ENCODE data around the gene LAMA2.

The LAMA2 gene

DNA sequence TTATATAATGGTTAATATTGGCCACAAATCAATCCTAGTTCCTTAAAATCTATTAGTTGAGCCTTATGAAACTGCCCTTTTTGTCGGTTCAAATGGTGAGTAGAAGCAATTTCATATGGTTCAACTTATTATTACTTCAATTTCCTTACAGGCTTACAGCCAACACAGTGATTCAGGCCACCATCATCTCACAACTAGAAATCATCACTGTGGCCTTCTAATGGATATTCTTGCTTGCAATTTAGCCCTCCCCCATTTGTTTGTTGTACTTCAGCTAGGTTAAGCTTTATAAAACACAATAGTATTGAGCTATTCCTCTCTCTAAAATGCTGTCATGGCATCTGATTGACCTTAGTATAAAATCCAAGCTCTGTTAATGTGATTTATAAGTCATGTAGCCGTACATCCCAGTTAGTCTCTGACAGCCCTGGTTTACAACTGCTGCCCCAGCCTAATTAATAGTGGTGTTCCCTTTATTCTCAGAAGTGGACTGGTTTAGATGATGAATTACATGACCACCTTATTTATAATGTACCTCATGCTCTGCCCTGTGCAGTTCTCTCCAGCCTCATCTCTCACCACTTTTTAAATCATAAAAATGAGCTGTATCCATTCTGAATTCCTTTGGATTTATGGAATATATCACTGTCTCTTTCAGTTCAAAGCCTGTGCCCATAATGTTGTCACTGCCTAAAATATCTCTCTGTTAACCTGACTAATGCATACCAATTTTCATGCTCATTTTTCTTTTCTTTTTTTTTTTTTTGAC lies 36.7 kb downstream of the LAMA2 start:
- no peak for DNase-seq

DNA sequence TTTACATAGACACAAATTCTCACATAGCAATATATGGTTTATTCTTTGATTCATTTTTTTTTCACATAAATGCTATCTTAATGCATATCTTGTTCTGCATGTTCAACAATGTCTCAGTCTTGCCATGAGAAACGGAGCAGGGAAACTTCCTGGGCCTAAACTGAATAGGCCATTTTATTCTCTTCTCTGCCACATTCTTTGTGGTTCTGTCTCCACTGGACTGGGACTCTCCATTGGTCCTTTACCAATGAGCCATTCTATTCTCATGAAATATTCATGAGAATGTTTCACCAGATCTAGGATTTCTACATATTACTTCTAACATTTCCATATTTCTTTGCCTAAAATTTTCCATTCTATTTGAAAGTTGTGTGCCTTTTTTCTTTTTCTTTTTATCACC lies 42.8 kb downstream of the LAMA2 start:
- DNase-seq: no peak

DNA sequence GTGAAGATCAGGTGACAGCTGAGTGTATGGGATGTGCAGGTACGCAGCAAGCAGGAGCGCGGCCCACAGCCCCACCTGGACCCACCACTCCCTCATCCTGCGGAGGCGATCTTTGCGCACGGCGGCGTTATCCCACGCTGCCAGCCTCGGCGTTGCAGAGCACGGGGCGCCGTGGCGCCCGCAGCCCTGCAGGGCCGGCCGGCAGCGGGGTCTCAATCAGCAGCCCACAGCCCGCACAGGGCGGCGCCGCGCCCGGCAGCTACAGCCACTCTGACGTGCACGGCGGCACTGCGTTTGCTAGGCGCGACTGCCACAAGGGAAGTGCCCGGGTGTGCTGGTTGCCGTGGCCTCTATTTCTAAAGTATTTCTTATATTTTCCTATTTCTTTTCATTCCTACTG lies 46.9 kb downstream of the LAMA2 start:
- DNase-seq: no peak

DNA sequence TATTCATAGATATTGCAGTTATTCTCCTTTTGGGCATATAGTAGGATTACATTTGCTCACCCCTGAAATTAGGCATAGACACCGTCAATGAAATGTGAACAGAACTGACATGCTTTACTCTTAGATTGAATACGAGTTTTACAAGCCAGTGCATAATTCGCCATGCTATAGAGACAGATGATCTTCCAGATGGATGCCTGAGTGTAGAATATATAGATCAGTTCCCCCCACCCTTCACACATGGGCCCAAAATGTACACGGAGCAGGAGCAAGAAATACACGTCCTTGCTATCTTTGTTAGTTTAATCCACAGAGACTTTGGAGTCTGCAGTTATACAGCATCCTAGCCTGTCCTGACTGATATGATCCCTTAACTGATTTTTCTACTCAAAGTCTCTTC lies 47.4 kb downstream of the LAMA2 start:
- no peak for DNase-seq

DNA sequence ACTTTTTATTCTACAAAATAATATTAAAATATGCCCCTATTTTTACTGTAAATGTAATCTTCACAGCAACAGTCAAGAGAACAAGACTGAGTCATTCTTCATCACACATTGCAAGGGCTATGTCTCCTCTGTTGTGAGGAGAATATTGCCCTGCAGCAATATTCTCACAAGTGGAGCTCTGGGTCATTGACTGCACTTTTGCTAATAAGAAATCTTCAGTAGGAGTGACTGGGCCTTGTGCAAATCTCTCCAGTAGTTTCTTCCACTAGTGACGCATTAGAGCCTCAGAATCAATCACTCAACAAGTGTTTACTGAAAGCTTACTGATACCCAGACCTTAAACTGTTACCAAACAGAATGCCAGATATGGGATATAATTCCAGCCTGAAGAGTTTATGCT lies 49.1 kb downstream of the LAMA2 start:
- DNase-seq: no peak

DNA sequence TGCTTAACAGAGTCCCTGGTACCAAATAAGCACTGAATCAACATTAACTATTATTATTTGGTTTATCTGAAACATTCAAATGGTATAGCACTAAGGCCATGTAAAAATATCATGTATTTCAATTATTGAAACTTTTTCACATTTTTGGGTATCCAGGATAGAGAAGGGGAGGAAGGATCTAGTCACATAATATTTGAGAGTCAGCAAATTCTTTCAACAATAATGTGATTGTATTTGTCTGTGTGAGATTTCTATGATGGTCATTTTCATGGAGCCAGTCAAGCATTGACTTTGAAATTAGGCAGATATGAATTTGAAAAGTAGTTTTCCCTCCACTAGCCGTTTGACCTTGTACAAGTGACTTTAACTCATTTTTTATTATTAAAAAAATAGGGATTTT lies 67.9 kb downstream of the LAMA2 start:
- DNase-seq: no peak

DNA sequence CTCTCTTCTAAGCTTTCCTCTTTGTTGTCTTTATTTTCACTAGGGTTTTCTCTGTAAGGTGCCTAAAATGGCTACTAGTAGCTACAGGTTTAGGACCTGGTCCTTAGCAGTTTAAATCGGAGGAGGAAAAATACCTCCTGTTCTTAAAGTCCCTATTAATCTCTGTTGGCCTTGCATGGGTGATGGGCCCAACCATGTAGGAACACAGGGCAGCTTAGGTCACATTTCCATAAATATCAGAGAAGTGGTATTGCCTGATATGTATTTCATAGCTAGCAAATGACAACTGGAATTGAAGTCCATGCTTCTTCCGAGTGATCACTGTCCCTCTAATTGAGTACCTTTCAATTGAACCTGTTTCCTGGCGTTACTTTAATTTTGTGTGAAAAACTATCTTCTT lies 70.0 kb downstream of the LAMA2 start:
- DNase-seq: no peak

DNA sequence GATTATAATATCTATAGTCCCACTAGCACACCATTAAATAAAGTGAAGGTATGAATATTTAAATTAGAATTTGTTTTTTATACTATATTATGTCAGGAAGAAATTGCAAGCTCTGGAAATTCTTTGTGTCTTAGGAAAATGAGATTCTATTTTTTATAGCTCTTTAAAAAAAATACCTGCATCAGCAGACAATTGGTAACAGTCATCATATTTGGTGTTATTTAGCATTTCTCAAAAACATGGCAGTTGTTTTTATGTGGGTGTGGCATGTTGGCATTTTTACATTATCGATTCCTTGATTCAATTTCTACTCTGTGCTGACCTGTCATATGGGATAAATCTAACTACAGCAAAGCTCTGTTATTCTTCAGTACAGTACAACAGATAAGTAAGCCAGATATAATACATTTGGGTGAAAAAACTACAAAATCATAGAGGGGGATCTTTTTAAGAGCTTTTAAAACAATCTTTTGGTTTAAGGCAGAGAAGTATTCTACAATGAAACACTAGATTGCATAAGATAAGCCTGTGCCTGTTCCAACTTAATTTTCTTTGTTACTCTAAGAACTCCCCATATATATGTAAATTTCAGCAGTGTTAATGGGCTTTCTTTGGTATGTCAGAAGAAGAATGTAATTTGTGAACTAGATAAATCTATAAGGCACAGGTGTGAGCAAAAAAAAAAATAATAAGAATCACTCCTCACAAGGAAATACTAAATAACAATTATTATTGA lies 71.5 kb downstream of the LAMA2 start:
- DNase-seq: no peak

DNA sequence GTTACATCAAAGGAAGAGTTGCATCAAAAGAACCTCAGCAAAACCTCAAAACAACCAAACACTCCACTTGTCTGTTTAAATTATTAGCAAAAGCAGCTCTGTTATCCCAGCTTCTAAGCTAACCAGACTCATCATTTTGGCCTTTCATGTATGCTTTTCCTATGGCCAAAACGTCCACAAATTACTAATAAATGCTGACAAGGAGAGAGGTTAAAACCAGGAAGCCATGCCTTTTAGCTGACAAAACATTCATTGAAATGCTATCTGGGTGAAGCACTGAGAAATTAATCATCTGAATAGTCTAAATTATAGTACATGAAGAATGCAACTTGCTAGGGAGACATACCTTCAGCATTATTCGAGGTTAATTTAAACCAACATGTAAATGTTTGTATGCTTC lies 80.6 kb downstream of the LAMA2 start:
- no peak for DNase-seq

DNA sequence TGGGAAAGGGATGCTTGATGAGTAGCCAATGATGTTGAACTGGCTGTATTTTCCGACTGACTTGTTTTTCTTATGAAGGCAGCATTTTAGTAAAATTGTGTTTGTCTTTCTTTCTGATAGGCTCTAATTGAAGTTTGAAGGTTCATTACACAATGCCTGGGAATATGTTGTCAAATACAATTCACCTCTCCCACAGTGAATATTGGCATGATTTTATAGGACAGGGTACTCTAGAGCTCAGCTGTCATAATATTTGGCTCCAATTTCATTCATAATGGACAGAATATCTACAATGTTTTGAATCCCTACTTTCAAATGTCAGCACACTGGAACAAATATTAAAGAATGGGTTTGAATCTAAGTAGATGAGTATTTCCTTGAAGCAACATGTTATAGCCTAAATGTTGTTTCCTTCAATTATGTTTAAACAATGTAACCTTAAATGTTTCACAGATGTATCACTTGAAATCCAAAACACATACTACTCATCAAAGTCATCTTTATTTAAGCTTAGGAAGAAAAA lies 81.4 kb downstream of the LAMA2 start:
- DNase-seq: no peak

DNA sequence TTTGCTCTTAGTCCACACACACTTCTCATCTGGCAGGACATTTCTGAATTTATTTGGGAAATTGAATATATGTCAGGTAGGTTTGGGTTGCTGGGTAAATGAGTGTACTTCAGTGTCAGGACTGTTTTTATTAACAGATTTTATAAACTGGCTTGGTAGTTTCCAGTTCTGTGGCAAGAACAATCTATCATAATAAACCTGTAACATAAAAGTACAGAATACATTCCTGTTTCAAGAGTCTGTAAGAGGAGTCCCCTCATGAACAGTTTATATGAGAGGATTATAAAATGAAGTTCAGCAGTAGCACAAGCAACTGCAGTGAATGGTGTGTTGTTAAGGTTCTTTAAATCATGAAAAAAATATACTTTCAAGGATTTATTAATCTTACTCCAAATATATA lies 81.8 kb downstream of the LAMA2 start:
- no peak for DNase-seq

DNA sequence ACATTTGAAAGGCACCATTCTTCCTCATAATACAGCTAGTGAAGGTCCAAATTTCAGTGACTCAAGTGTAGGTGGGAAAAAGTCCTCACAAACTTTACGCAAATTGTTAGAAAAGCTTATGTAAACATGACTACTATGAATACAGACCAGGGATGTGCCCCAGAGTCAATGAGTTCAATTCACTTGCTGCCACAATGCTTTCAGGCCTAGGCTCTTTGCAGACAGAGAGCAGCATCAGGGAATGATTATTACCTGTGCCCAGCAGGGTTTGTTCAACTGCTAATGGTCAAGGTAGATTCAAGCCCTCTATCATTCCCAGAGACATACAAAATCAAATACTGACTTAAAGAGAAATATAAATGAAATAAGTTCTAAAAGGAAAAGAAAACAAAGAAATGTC lies 84.0 kb downstream of the LAMA2 start:
- no peak for DNase-seq

DNA sequence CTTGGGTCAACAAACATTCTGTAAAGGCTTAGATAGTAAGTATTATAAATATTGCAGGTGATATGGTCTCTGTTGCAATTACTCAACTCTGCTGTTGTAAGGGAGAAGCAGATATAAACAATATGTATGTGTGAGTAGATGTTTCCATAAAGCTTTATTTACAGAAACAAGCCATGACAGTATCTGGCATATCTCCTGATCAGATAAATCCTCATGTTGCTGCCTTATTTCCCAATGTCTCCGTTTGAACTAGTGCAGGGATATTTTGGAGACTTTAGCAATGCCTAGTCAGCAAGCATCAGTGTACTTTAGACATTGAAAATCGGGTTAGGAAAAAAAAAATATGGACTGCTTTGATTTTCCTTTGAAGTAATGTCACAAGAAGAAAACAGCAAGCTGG lies 96.1 kb downstream of the LAMA2 start:
- DNase-seq: no peak

DNA sequence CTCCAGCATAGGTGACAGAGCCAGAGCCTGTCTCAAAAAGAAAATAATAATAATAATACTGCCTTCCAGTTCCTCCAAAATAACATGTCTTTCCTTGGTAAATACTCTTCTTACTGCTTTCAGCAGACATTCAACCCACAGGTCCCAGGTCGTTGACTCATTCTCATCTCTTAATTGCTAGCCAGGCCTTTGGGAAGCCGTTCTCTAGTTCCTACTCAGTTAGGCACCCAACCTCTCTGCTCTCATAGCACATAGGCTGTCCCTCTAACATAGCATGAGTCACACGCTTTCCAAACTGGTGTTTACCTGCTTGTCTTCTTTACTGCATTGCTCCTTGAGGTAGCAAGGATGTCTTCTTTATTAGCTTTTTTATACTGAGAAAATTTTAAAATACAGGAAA lies 98.8 kb downstream of the LAMA2 start:
- no peak for DNase-seq

DNA sequence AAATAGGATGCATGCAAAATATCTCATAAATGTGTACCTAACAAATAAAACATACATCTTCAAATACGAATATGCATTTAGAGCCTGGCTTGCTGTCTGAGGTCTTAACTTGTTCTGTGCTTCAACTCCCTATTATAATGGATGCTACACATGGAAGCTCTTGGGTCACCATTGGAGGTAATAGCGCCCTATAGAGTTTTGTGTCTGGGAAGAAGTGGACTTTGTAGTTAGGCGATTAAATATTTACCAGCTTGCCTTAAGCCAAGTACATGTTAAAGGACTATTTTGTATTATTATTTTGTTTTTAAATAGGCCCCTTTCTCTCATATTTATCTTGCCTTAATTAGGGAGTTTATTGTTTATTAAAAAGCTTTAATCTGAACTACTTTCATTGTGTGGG lies 107.4 kb downstream of the LAMA2 start:
- DNase-seq: no peak

DNA sequence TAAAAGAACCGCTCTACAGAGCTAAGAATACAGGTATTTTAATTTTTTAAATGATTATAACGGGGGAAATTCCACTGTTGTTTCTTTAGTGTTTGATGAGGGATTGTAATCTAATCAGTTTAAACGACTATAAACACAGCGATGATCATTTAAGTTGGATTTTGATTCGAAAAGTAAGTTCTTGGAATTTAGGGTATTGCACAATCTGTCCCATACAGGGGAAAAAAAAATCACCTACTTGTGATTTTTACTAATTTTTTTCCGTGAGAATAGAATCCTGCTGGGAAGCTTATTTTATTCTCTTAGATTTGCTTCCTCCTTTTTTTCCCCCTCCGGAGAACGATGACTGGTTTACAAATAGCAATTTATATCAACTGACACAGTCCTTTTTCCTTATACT lies 108.0 kb downstream of the LAMA2 start:
- no peak for DNase-seq

DNA sequence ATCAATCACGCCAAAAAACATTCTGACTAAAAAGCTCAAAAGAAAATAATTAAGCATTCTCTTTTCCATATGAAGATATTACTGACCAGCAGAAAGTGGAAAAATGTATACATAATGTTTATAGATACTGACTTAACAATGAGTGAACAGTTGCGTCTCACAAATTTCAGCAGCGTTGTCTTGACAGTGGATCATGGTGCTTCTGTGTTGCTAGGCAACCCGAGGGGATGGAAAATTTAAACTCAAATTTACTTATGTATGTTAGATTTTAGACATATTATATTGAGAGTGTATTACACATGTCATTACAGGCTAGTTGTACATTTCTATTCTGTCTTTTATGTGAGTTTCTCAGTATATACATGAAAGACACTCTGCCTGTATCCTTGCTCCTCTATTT lies 110.2 kb downstream of the LAMA2 start:
- DNase-seq: no peak

DNA sequence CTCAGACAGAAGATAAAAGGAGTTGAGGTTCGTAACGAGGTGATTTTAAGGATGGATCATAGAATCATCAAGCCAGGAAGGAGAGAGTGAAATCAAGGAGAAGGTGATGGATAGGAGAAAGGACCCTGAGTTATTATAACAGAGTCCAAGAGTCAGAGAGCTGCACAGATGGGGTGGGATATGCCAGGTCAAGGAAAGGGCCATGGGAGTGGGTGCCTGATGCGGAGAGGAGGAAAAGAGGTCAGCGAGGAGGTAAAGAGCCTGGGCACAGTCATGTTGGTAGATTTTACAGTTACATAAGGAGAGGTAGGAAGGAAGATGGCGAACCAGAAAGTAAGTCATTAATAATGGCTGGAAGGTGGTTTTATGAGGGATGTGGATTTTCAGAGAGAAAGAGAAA lies 114.9 kb downstream of the LAMA2 start:
- DNase-seq: no peak

DNA sequence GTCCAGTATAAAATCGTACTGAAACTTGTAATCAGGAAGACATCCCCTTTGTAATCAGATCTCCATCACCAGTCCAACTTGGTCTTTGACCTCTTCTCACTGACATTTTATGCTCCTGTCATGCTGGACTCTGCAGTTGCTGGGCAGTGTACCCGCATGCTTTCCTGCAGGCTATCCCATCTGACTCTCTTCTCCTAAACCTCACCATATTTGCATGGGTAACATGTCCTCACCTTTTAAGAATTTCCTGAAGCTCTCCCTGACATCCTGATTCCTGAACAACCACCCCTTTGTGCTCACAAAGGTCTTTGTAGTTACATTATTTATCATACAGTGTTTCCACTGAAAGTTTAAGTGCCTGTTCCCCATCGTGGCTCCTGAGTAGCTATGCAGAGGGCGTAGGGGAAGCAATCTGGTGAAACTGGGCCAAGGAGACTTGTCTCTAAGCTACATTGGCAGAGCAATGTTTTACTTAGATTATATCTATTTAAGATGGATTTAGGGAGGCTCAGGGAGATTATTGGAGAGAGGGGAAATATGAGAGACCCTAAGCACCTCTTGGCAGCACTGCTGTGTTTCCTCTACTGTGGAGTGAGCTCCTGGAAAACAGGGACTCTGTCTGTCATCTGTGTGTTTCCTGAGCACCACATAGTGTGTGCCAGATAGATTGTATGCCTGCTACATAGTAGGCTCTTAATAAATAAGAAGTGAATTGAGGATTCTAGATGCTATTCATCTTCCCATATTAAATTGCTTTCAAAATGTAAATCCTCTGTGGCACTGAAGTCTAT lies 124.0 kb downstream of the LAMA2 start:
- DNase-seq: no peak

DNA sequence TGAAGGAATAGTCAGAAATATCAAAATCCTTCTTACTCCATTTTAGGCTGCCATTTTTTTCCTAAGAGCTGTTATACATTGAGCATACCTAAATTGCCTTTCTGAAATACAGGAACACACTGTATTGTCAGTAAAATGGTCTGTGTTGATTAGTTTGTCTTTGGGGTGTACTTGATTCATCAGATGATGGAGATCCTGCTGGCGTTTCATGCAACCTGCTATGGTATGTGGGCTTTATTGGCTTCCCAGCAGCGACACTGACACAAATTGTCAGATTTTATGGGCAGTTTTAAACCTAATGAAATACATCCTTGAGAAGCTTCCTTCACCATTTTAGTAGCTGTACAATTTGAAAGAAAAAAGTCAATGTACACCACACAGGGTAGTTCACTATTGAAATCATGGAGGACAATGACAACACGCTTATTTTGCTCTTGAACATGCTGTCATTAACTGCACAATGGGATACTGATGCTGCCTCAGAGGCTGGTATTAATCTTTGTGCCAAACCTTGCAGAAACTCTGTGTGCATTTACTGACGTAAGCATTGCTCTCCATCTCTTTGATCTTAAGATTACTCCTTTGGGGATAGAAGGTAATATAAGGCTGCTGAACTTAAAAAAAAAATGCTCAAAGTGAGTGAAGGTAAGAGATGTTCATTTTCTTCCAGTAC lies 124.9 kb downstream of the LAMA2 start:
- no peak for DNase-seq

DNA sequence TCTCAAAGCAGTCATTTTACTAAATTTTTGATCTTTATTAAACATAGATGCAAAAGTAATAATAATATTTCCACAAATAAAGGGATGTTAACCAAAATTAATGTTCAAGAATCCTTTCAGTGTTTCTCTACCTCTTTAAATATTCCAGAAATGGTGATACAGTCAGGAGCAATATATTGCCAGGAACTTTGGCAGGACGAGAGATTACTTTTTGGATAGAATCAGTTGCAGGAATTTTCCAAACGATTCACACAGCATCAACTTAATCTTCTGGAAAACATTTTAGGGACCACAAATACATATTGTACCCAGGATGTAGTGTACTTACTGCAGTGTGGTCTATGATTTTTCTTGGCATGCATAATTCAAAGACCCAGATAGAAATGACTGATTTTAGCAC lies 125.7 kb downstream of the LAMA2 start:
- no peak for DNase-seq

DNA sequence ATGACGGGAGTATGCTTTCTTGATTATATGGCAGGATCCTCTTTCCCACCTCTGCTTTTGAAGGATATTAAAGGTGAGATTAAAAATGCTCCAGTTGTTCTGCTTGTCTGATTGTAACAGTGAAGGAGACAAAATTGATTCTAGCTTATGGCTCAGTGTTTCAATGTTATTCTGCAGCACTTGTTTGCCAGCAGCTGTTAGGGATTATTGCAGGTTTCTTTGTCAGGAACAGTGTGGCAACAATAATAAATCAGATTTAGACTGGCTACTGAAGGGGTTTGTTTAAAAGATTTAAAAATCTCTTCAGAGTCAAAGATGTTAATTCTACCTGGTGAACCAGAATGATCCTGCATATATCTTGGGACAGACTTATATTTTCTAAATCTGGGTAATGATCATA lies 126.9 kb downstream of the LAMA2 start:
- no peak for DNase-seq

DNA sequence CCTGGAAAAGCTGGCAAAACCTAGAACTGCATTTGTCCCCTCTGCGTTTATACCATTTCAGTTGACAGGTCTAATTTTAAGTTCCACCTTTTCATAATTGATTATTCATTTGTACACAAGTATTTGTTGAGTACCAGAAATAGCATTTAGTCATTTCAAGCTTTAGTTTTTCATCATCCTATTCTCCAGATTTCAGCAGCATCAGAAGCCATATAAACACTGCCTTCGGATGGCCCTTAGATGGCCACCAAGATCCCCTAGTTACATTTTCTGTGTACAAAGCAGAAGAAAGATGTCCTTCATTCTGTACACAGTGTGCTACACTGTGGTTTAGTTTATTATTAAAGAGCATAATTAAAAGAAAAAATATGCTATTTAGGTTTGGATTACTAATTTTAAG lies 131.4 kb downstream of the LAMA2 start:
- DNase-seq: no peak
